Fibroblast of peridontal ligament (primary cell): ENCODE results near the gene CBX5.
A peak's percentile ranks its signal among the peaks of the same experiment; 100 is the strongest.
"Not testable (repeated sequence)": the region's sequence is repeated elsewhere in the genome, so short reads cannot be mapped to it uniquely, and the experiment has no call there.

Experiments
- DNase-seq: peaks from one replicate; pipeline ENCODE4 v3.0.0-alpha.2; 2010; ENCODE audit errors: extremely low read depth

The CBX5 gene

GRCh38 chr12:54265364-54265812 lies 14.5 kb downstream of the CBX5 start:
- no peak for DNase-seq

- DNase-seq, result peak; percentile 70
These were observed 17.5 kb downstream of the CBX5 start for GRCh38 chr12:54262403-54262925.

GRCh38 chr12:54261815-54262402 lies 18.0 kb downstream of the CBX5 start:
- DNase-seq, result peak; percentile 34

- DNase-seq, result peak; percentile 89
These were observed 20.5 kb downstream of the CBX5 start for GRCh38 chr12:54259194-54260011.

- DNase-seq, result peak; percentile 63
These were observed 21.7 kb downstream of the CBX5 start for GRCh38 chr12:54258201-54258681.

GRCh38 chr12:54257332-54257731 lies 22.6 kb downstream of the CBX5 start:
- no peak for DNase-seq

GRCh38 chr12:54253240-54253639 lies 26.7 kb downstream of the CBX5 start:
- DNase-seq, result no peak

- DNase-seq, result peak; percentile 69
These were observed 28.1 kb downstream of the CBX5 start for GRCh38 chr12:54251667-54252284.

- no peak for DNase-seq
These were observed 30.4 kb downstream of the CBX5 start for GRCh38 chr12:54249489-54249888.

- DNase-seq, result no peak
These were observed 33.8 kb downstream of the CBX5 start for GRCh38 chr12:54246011-54246641.

- DNase-seq, result no peak
These were observed 38.8 kb downstream of the CBX5 start for GRCh38 chr12:54240971-54241588.

- DNase-seq, result no peak
These were observed 39.8 kb downstream of the CBX5 start for GRCh38 chr12:54240129-54240528.

- no peak for DNase-seq
These were observed 40.3 kb downstream of the CBX5 start for GRCh38 chr12:54239620-54240019.

GRCh38 chr12:54238531-54238930 lies 41.4 kb downstream of the CBX5 start:
- no peak for DNase-seq

- DNase-seq, result peak; percentile 94
These were observed 47.1 kb downstream of the CBX5 start for GRCh38 chr12:54232790-54233189.

- not testable (repeated sequence) for DNase-seq
These were observed 48.7 kb downstream of the CBX5 start for GRCh38 chr12:54231269-54231668.

GRCh38 chr12:54230555-54230954 lies 49.4 kb downstream of the CBX5 start:
- DNase-seq, result no peak

- DNase-seq, result peak; percentile 99
These were observed 50.2 kb downstream of the CBX5 start for GRCh38 chr12:54229624-54230212.

- no peak for DNase-seq
These were observed 51.5 kb downstream of the CBX5 start for GRCh38 chr12:54228471-54228870.

GRCh38 chr12:54227927-54228326 lies 52.0 kb downstream of the CBX5 start:
- not testable (repeated sequence) for DNase-seq

GRCh38 chr12:54227376-54227775 lies 52.5 kb downstream of the CBX5 start:
- DNase-seq, result no peak
